ENCODE measurements around the gene ITPR3. TPM values are rescaled to one million over a fixed set of nuclear protein-coding genes. Genes with fewer than 3 reads are reported as not detected.

Gene ITPR3
- total and polyA plus RNA-seq, 2 of the 13 experiments (the other 11 are each of a cell fraction or from before 2014, with no cell fraction given): 3.8 to 21.4 TPM

GRCh38 chr6:33577718-33578117 is 43.4 kb upstream of the ITPR3 start (continued):
- TF ChIP-seq GTF2F1 (IDR thresholded peaks at IDR 0.05; ENCODE audit: low read length) (no peak), MAX (IDR thresholded peaks at IDR 0.05) (no peak), ZNF780A (CRISPR knock-in tag; IDR thresholded peaks at IDR 0.05) (no peak), ZHX2 (IDR thresholded peaks at IDR 0.05; ENCODE audit: low read depth) (no peak), ZHX2 (CRISPR knock-in tag; IDR thresholded peaks at IDR 0.05; ENCODE audit: borderline replicate concordance) (no peak)

- ATAC-seq (no peak), DNase-seq (ENCODE audit: low spot score) (no peak), FAIRE-seq (no peak)
- no peak overlapping the region for H2AFZ ChIP-seq (ENCODE audit: low read length)
- no peak overlapping the region for H3K27ac ChIP-seq (ENCODE audit: extremely low read length, insufficient read depth, low read length)
- in situ Hi-C loops (cut with HindIII; ENCODE audit: extremely low pct_ligation_motif_present, low pct_unique_long_range_greater_than_20kb): no loop called here
- no peaks in the 10 kb centered on the region for H4K20me1 ChIP-seq (ENCODE audit: insufficient read depth, low read length)
- CTCF ChIA-PET (ENCODE audit: low intra/inter-chr PET ratio, low total read pairs): no interaction called here
- H3K4me1 ChIP-seq (ENCODE audit: insufficient read depth, low read length): peaks cover 24% of the 10 kb centered on the region
- POLR2A ChIA-PET: no interaction called here
- 98% methylated on average over 7 of the region's 7 CpGs for WGBS (ENCODE audit: low lambda C conversion rate)
- no peaks in the 10 kb centered on the region for H3K27me3 ChIP-seq (ENCODE audit: control insufficient read depth in 1 of 2, insufficient read depth in 2 of 2, low read length in 2 of 2)
- H3K36me3 ChIP-seq (replicated peaks in 1 of 2; ENCODE audit: control insufficient read depth in 1 of 2, insufficient read depth in 2 of 2, low read length in 2 of 2): peaks cover 23 to 28% of the 10 kb centered on the region in 2 experiments; a peak in 4 of 5 replicates
- intact Hi-C loops (cut with micrococcal nuclease; ENCODE audit: unreplicated experiment): no loop called here
- no TSS peak for BruUV-seq (replicated peaks)
- peak overlapping the region; percentile 90 for H3K4me2 ChIP-seq (ENCODE audit: low read depth, low read length)
- H3K9ac ChIP-seq (ENCODE audit: insufficient read depth, low read depth, low read length): peak overlapping the region; percentile 47; the same call in 1 of the 2 replicates
- H3K9me3 ChIP-seq (ENCODE audit: low read length): no peaks in the 10 kb centered on the region
- H3K79me2 ChIP-seq (ENCODE audit: insufficient read depth, low read length): peaks cover 9% of the 10 kb centered on the region
- H3K4me3 ChIP-seq (replicated peaks in 1 of 3; ENCODE audit: insufficient read depth in 1 of 3, low read depth in 2 of 3, low read length in 3 of 3): no peak overlapping the region
- TF ChIP-seq ZNF34 (CRISPR knock-in tag; IDR thresholded peaks at IDR 0.05; ENCODE audit: borderline replicate concordance) (no peak), RFX1 (IDR thresholded peaks at IDR 0.05) (no peak), ADNP (CRISPR knock-in tag; IDR thresholded peaks at IDR 0.05) (peak; percentile 74; the same call in 1 of the 2 replicates), FOXO1 (CRISPR knock-in tag; IDR thresholded peaks at IDR 0.05) (no peak), HOXA3 (CRISPR knock-in tag; IDR thresholded peaks at IDR 0.05) (no peak), ZNF10 (CRISPR knock-in tag; IDR thresholded peaks at IDR 0.05; ENCODE audit: borderline replicate concordance, low read depth) (no peak), ZMYM3 (CRISPR knock-in tag; IDR thresholded peaks at IDR 0.05) (peak; percentile 79), CERS6 (CRISPR knock-in tag; IDR thresholded peaks at IDR 0.05) (peak; percentile 39; the same call in 1 of the 2 replicates), NRL (CRISPR knock-in tag; IDR thresholded peaks at IDR 0.05; ENCODE audit: borderline replicate concordance) (no peak), ZNF589 (CRISPR knock-in tag; conservative IDR thresholded peaks at IDR 0.05) (no peak), ISL2 (CRISPR knock-in tag; IDR thresholded peaks at IDR 0.05) (no peak), ZNF12 (CRISPR knock-in tag; IDR thresholded peaks at IDR 0.05) (no peak), KDM1A (CRISPR knock-in tag; IDR thresholded peaks at IDR 0.05) (peak; percentile 45; the same call in 1 of the 2 replicates), ZNF629 (CRISPR knock-in tag; conservative IDR thresholded peaks at IDR 0.05) (peak; percentile 96)
These were observed 43.0 kb upstream of the ITPR3 start for GRCh38 chr6:33578164-33578563.

Data from HepG2 (cell line).